Caco-2 (cell line): Measurements from ENCODE around the gene SVOP. TPM values are rescaled to one million over a fixed set of nuclear protein-coding genes. Genes with fewer than 3 reads are reported as not detected.

Experiments
- BruUV-seq: library from RNA; stranded (reverse); fragments of 400-500 nt; replicated peaks from 2 replicates; lab custom pipeline; 2021; lab: Mats Ljungman, UMichigan
- CTCF ChIA-PET: fragments of 300-600 bp; sonication (Branson Sonifier 250); formaldehyde crosslinking; loops from one replicate; lab custom pipeline; 2022; ENCODE audit warnings: antibody characterized with exemption; lab: Charles Lee
- POLR2A ChIA-PET: fragments of 300-600 bp; sonication (Branson Sonifier 250); formaldehyde crosslinking; loops from one replicate; lab custom pipeline; 2022; ENCODE audit warnings: antibody characterized with exemption; lab: Charles Lee
- DNase-seq, 2 experiments: peaks; one replicate each; pipeline versions ENCODE4 v3.0.0 to v3.0.0-alpha.2; 2020 to 2022
- H3K27me3 ChIP-seq: replicated peaks from 2 replicates; pipeline ENCODE4 v1.6.0; 2011; ENCODE audit warnings: low read length; ENCODE audit not compliant: control insufficient read depth, insufficient read depth
- H3K36me3 ChIP-seq: 2 replicates; pipeline ENCODE4 v1.5.1; 2011; ENCODE audit warnings: low read length; ENCODE audit not compliant: control insufficient read depth, insufficient read depth
- H3K4me1 ChIP-seq: fragments of 250-450 bp; sonication (Bioruptor Pico); 2 replicates; pipeline ENCODE4 v1.5.1; 2020; ENCODE audit warnings: mild to moderate bottlenecking
- H3K4me3 ChIP-seq: 2 replicates; pipeline ENCODE4 v1.5.1; 2011; ENCODE audit warnings: low read depth, mild to moderate bottlenecking, control low read depth, low read length
- H3K9me3 ChIP-seq: fragments of 250-450 bp; sonication (Bioruptor Pico); 2 replicates; pipeline ENCODE4 v1.5.1; 2020; ENCODE audit warnings: mild to moderate bottlenecking, moderate library complexity
- H3K27ac Mint-ChIP-seq: one replicate; pipeline ENCODE4 v1.8.0; 2022; ENCODE audit warnings: mixed read lengths; ENCODE audit not compliant: unreplicated experiment
- H3K27me3 Mint-ChIP-seq: one replicate; pipeline ENCODE4 v1.8.0; 2022; ENCODE audit warnings: mixed read lengths; ENCODE audit not compliant: insufficient read depth, unreplicated experiment
- H3K36me3 Mint-ChIP-seq: one replicate; pipeline ENCODE4 v1.8.0; 2022; ENCODE audit warnings: mild to moderate bottlenecking, mixed read lengths; ENCODE audit not compliant: insufficient read depth, unreplicated experiment
- H3K4me1 Mint-ChIP-seq: one replicate; pipeline ENCODE4 v1.8.0; 2022; ENCODE audit warnings: low read depth, mixed read lengths; ENCODE audit not compliant: unreplicated experiment
- H3K4me3 Mint-ChIP-seq: one replicate; pipeline ENCODE4 v1.8.0; 2022; ENCODE audit warnings: mild to moderate bottlenecking, moderate library complexity, mixed read lengths; ENCODE audit not compliant: unreplicated experiment
- H3K9me3 Mint-ChIP-seq: one replicate; pipeline ENCODE4 v1.8.0; 2022; ENCODE audit warnings: mixed read lengths; ENCODE audit not compliant: unreplicated experiment
- intact Hi-C: fragments of 100-400 bp; cut with micrococcal nuclease; formaldehyde crosslinking; loops from one replicate; pipeline ENCODE4 v1.10.0; 2022; ENCODE audit not compliant: unreplicated experiment
- total RNA-seq: library from RNA; stranded (reverse); gene quantifications from 2 replicates; pipeline ENCODE4 v1.2.3, GENCODE V29; 2022
- TF ChIP-seq, protein P1 (sequence below), 2 experiments: fragments of 200-600 bp in 1 of 2; IDR thresholded peaks; 1 replicate in 1 of 2; 2 replicates in 1 of 2; pipeline versions ENCODE4 v1.5.1 to v1.8.0; 2011 to 2022; ENCODE audit warnings: antibody characterized with exemption in 1 of 2, control low read depth in 1 of 2, inconsistent platforms in 1 of 2, low read depth in 1 of 2, low read length in 1 of 2, mild to moderate bottlenecking in 1 of 2, moderate library complexity in 1 of 2; ENCODE audit not compliant: insufficient read depth in 1 of 2, severe bottlenecking in 1 of 2, unreplicated experiment in 1 of 2

The SVOP gene
- total RNA-seq, 1 experiment from 2014 or later: 0.09 TPM

DNA sequence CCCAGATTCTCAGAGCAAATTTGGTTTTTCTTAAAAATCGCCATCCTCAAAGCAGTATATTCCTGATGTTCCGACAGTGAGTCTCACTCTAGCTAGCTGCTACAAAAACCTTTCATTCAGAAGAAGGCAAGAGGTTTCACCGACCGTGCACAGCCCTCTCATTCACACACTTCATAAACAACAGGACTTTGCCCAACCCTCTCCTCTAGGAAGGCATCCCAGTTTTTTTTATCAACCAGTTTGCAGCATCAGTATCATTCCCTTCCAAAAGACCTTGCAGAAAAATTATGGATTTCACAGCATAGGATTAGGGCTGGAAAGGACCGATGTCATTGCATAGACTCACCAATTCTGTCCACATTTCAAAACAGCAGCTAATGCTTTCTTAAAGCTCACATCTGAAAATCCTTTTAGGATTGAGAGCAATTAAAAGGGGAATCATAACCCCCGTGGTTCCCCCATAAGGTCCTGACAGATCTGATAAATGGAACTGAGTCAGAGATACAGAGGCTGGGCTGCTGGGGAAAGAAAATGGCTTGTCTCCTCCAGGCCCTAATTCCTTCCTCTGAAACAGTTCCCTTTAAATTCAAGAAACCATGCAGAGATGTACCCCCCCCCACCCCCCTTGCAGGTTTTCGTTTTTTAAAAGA is 597 bp downstream of the SVOP start:
- H3K36me3 Mint-ChIP-seq: no peaks in the 10 kb centered on the region
- H3K9me3 Mint-ChIP-seq: no peaks in the 10 kb centered on the region
- intact Hi-C loops: no loop called here
- H3K4me3 Mint-ChIP-seq: no peak overlapping the region
- no peak overlapping the region for H3K27ac Mint-ChIP-seq
- Histone ChIP-seq H3K4me3 (no peak overlapping the region), H3K4me1 (no peaks in the 10 kb centered on the region), H3K9me3 (no peaks in the 10 kb centered on the region), H3K27me3 (no peaks in the 10 kb centered on the region), H3K36me3 (no peaks in the 10 kb centered on the region)
- TF ChIP-seq, protein P1, sequence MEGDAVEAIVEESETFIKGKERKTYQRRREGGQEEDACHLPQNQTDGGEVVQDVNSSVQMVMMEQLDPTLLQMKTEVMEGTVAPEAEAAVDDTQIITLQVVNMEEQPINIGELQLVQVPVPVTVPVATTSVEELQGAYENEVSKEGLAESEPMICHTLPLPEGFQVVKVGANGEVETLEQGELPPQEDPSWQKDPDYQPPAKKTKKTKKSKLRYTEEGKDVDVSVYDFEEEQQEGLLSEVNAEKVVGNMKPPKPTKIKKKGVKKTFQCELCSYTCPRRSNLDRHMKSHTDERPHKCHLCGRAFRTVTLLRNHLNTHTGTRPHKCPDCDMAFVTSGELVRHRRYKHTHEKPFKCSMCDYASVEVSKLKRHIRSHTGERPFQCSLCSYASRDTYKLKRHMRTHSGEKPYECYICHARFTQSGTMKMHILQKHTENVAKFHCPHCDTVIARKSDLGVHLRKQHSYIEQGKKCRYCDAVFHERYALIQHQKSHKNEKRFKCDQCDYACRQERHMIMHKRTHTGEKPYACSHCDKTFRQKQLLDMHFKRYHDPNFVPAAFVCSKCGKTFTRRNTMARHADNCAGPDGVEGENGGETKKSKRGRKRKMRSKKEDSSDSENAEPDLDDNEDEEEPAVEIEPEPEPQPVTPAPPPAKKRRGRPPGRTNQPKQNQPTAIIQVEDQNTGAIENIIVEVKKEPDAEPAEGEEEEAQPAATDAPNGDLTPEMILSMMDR (IDR thresholded peaks at IDR 0.05; ENCODE audit: insufficient read depth in 1 of 2, low read depth in 1 of 2, low read length in 1 of 2, severe bottlenecking in 1 of 2, unreplicated experiment in 1 of 2): no peak
- ChIA-PET CTCF (no interaction called here), POLR2A (no interaction called here)
- no peaks in the 10 kb centered on the region for H3K4me1 Mint-ChIP-seq
- no peak for DNase-seq
- no TSS peak for BruUV-seq
- H3K27me3 Mint-ChIP-seq: peaks cover 3% of the 10 kb centered on the region

DNA sequence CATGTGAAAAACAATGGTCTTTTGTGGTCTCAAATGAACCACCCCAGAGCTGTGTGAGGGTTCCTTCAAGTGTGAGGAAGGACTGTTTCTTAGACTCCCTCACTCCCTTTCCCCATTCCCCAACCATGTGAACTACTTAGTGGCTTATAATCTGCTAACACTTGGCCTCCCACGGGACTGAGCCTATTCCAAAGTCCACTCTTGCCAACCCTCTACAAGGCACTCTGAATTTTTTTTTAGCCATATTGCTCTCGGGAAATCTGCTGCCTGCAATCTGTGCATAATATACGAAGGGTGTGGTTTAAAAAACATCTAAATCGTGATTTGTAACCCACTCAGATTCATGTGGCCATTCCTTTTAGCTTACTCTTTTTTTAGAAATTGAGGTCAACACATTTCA is 2.6 kb downstream of the SVOP start:
- no peaks in the 10 kb centered on the region for H3K4me1 Mint-ChIP-seq
- intact Hi-C loops: no loop called here
- POLR2A ChIA-PET: no interaction called here

DNA sequence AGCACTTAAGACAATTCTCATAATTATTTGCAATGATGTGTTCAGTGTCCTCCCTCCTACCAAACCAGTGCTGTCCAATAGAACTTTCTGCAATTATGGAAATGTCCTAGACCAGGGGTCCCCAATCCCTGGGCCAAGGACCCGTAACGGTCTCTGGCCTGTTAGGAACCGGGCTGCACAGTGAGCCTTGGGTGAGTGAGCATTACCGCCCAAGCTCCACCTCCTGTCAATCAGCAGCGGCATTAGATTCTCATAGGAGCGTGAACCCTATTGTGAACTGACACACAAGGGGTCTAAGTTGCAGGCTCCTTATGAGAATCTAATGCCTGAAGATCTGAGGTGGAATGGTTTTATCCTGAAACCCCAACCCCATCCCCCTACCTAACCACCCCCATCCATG is 3.9 kb downstream of the SVOP start:
- TF ChIP-seq, protein P1 (IDR thresholded peaks at IDR 0.05; ENCODE audit: insufficient read depth in 1 of 2, low read depth in 1 of 2, low read length in 1 of 2, severe bottlenecking in 1 of 2, unreplicated experiment in 1 of 2): no peak
- POLR2A ChIA-PET: no interaction called here
- no peaks in the 10 kb centered on the region for H3K4me1 Mint-ChIP-seq
- intact Hi-C loops: no loop called here
- no TSS peak for BruUV-seq
- Histone ChIP-seq H3K9me3 (no peaks in the 10 kb centered on the region), H3K27me3 (no peaks in the 10 kb centered on the region), H3K36me3 (no peaks in the 10 kb centered on the region), H3K4me3 (no peak overlapping the region), H3K4me1 (no peaks in the 10 kb centered on the region)
- no peak overlapping the region for H3K27ac Mint-ChIP-seq
- peaks cover 7% of the 10 kb centered on the region for H3K27me3 Mint-ChIP-seq
- DNase-seq: no peak
- no peak overlapping the region for H3K4me3 Mint-ChIP-seq
- H3K36me3 Mint-ChIP-seq: no peaks in the 10 kb centered on the region
- CTCF ChIA-PET: no interaction called here
- H3K9me3 Mint-ChIP-seq: no peaks in the 10 kb centered on the region

More for the DNA sequence above, 2.6 kb downstream of the SVOP start:
- TF ChIP-seq, protein P1 (IDR thresholded peaks at IDR 0.05; ENCODE audit: insufficient read depth in 1 of 2, low read depth in 1 of 2, low read length in 1 of 2, severe bottlenecking in 1 of 2, unreplicated experiment in 1 of 2): no peak
- no peak overlapping the region for H3K4me3 ChIP-seq
- no peak overlapping the region for H3K27ac Mint-ChIP-seq
- no peaks in the 10 kb centered on the region for H3K9me3 ChIP-seq
- H3K36me3 ChIP-seq: no peaks in the 10 kb centered on the region
- H3K27me3 ChIP-seq: no peaks in the 10 kb centered on the region
- no peaks in the 10 kb centered on the region for H3K9me3 Mint-ChIP-seq
- no peaks in the 10 kb centered on the region for H3K4me1 ChIP-seq
- no peak overlapping the region for H3K4me3 Mint-ChIP-seq
- DNase-seq: no peak
- H3K27me3 Mint-ChIP-seq: peaks cover 7% of the 10 kb centered on the region
- H3K36me3 Mint-ChIP-seq: no peaks in the 10 kb centered on the region
- BruUV-seq: no TSS peak
- CTCF ChIA-PET: interaction anchor here (0.6 kb wide), 1 partner anchor 293 kb away, joined by 3 read pairs; no protein-coding TSS in a partner anchor
